GM13976 (cell line): ENCODE measurements around the gene HYAL2.

ENCODE experiments used
- DNase-seq: peaks from one replicate; pipeline ENCODE4 v3.0.0; 2012; ENCODE audit warnings: low spot score
- in situ Hi-C: fragments of 300-500 bp; cut with MboI; formaldehyde crosslinking; loops from one replicate; pipeline ENCODE4 v1.12.0; 2022; ENCODE audit warnings: low sequenced_read_pairs, mixed read lengths, inconsistent platforms; ENCODE audit not compliant: unreplicated experiment
- TF ChIP-seq, protein P1 (sequence below): IDR thresholded peaks from 2 replicates; pipeline ENCODE4 v1.5.1; 2012; ENCODE audit warnings: borderline replicate concordance, mild to moderate bottlenecking; ENCODE audit not compliant: insufficient read depth; ENCODE audit errors: extremely low read depth, missing control alignments, control extremely low read depth

The HYAL2 gene

DNA sequence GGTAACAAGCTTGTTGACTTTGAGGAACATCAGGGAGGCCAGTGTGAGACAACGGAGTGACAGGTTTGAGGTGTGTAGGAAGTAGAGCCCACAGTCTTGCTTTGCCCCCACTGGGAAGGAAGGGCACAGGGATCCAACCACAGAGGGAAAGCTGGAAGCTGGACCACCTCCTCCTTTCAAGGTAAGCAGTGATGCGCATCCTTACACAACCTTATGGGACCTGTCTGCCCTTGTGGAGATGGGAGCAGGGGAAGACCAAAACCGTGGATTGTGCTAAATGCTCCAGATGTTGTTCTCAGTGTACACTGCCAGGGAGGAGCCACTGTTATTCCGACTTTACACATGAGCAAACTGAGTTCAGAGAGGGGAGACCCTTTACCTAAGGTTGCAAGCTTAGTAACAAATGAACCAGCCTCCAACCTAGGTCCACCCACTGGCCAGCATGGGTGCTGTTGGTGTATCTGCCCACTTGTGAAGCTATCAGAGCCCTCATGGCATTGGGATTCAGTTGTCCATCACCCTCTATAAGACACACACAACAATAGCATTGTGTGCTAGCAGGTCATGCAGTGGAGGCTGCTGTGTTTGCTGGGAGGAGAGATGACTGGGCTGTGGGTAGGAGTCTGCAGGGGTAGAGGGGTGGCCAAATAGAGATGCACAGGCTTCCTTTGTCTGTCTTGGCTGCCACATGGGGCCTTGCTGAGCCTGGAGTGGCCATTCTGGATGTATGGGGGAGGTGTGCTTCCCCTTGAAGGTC lies 44.2 kb downstream of the HYAL2 start:
- TF ChIP-seq, protein P1, sequence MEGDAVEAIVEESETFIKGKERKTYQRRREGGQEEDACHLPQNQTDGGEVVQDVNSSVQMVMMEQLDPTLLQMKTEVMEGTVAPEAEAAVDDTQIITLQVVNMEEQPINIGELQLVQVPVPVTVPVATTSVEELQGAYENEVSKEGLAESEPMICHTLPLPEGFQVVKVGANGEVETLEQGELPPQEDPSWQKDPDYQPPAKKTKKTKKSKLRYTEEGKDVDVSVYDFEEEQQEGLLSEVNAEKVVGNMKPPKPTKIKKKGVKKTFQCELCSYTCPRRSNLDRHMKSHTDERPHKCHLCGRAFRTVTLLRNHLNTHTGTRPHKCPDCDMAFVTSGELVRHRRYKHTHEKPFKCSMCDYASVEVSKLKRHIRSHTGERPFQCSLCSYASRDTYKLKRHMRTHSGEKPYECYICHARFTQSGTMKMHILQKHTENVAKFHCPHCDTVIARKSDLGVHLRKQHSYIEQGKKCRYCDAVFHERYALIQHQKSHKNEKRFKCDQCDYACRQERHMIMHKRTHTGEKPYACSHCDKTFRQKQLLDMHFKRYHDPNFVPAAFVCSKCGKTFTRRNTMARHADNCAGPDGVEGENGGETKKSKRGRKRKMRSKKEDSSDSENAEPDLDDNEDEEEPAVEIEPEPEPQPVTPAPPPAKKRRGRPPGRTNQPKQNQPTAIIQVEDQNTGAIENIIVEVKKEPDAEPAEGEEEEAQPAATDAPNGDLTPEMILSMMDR: no peak
- in situ Hi-C loops: no loop called here
- no peak for DNase-seq

DNA sequence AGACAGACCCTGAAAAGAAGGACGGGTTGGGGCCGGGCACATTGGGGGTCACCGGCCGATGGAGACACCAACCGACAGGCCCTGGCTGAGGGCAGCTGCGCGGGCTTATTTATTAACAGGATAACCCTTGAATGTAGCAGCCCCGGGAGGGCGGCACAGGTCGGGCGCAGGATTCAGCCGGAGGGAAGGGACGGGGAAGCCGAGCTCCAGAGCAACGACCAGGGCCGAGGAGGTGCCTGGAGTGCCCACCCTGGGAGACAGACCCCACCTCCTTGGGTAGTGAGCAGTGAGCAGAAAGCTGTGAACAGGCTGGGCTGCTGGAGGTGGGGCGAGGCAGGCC lies 45.8 kb downstream of the HYAL2 start:
- TF ChIP-seq, protein P1: no peak
- no peak for DNase-seq
- in situ Hi-C loops: no loop called here

DNA sequence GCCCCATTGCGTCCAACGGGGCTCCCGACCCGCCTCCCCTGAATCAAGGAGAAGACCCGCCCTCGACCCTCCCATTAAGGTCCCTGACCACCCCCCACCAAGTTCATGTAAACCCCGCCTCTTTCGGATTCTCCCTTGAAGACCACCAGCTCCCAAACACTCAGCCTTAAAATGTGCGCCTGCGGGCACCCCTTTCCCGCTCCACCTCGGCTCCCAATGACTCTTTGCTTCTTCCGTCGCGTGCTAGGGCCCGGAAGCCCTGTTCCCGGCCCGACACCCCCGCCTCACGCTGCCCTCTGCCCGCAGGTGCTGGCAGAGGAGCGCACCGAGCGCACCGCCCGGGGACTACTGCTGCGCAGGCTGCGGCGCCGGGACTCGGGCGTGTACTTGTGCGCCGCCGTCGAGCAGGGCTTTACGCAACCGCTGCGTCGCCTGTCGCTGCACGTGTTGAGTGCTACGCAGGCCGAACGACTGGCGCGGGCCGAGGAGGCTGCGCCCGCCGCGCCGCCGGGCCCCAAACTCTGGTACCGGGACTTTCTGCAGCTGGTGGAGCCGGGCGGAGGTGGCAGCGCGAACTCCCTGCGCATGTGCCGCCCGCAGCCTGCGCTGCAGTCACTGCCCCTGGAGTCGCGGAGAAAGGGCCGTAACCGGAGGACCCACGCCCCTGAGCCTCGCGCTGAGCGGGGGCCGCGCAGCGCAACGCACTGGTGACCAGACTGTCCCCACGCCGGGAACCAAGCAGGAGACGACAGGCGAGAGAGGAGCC lies 46.4 kb downstream of the HYAL2 start:
- no peak for DNase-seq
- in situ Hi-C loops: no loop called here
- TF ChIP-seq, protein P1: no peak

DNA sequence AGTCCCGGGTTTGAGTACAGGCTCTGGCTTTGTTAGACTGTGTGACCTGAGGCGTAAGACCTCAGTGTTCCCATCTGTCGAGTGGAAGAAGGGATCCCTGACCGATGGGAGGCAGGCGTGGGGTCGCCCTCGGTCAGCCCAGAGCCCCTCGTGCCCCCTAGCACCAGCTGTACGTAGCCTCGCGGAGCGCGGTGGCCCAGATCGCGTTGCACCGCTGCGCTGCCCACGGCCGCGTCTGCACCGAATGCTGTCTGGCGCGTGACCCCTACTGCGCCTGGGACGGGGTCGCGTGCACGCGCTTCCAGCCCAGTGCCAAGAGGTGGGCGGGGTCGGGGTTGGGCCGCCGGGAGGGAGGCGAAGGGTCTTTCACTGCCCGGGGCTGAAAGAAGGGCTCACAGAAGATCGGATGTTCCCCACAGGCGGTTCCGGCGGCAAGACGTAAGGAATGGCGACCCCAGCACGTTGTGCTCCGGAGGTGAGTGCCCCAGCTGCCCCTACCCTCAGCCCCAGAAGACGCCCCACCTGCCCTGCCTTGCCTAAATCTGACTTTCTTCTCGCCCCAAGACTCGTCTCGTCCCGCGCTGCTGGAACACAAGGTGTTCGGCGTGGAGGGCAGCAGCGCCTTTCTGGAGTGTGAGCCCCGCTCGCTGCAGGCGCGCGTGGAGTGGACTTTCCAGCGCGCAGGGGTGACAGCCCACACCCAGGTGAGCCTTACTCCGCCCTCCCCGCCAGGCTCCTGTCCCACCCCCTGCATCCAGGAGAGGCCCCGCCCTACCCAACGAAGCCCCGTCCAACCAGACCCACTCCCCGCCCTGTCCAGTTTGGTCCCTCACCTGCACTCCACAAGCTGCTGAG lies 47.2 kb downstream of the HYAL2 start:
- in situ Hi-C loops: no loop called here
- no peak for DNase-seq
- TF ChIP-seq, protein P1: no peak

DNA sequence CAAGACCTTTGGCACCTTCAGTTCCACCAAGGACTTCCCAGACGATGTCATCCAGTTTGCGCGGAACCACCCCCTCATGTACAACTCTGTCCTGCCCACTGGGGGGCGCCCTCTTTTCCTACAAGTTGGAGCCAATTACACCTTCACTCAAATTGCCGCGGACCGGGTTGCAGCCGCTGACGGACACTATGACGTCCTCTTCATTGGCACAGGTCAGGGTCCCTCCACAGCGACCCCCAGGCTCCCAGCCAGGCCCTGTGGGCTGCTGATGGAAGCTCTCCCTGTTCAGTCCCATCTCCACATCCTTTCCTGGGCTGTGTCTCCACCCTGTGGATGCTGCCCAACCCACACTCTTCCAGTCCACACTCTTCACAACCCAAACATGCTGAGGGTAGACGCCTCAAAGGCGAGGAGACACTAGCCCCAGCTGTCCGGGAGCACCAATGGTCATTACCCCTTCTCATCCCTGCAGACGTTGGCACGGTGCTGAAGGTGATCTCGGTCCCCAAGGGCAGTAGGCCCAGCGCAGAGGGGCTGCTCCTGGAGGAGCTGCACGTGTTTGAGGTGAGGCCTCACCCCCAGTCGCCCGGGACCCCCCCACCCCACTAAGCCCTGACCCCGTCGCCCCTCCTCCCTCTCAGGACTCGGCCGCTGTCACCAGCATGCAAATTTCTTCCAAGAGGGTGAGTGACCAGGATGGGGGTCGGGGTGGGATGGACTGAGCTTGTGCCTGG lies 48.0 kb downstream of the HYAL2 start:
- in situ Hi-C loops: loop anchor here (5.0 kb wide), 1 partner anchor 82 kb away; the partner anchor contains the start of gene GNAT1

More for the DNA sequence above, 48.0 kb downstream of the HYAL2 start:
- DNase-seq: peak; percentile 83
- TF ChIP-seq, protein P1: peak; percentile 50
